Cardiac muscle cell (in vitro differentiated cells and primary cell): ENCODE data around the gene SSX3. TPM values are rescaled to one million over a fixed set of nuclear protein-coding genes. Genes with fewer than 3 reads are reported as not detected.

Experiments
- DNase-seq, 2 donors: peaks; one replicate each; pipeline versions ENCODE4 v3.0.0 to v3.0.0-alpha.2; 2010 to 2017; ENCODE audit warnings: low read depth in 1 of 2, low spot score in 1 of 2
- H3K27ac ChIP-seq: fragments of 200-600 bp; sonication (generic); 2 replicates; pipeline ENCODE4 v1.5.1; 2016
- H3K27me3 ChIP-seq: fragments of 200-600 bp; sonication (generic); 2 replicates; pipeline ENCODE4 v1.6.0; 2016; ENCODE audit warnings: control low read depth
- H3K36me3 ChIP-seq: fragments of 200-600 bp; sonication (generic); 2 replicates; pipeline ENCODE4 v1.5.1; 2016; ENCODE audit warnings: control low read depth
- H3K4me1 ChIP-seq: fragments of 200-600 bp; sonication (generic); 2 replicates; pipeline ENCODE4 v1.8.1; 2017; ENCODE audit warnings: low read depth, mild to moderate bottlenecking, mixed run types
- H3K4me3 ChIP-seq: fragments of 200-600 bp; sonication (generic); 2 replicates; pipeline ENCODE4 v1.5.1; 2016; ENCODE audit warnings: mild to moderate bottlenecking
- H3K9me3 ChIP-seq: fragments of 200-600 bp; sonication (generic); 2 replicates; pipeline ENCODE4 v1.5.1; 2017; ENCODE audit warnings: low read depth, mild to moderate bottlenecking, control low read depth
- polyA plus RNA-seq: library from polyadenylated mRNA; unstranded; fragments of >200 nt; fragmentation: Nextera tagmentation; extraction: Ambion mirVana; gene quantifications from 2 replicates; pipeline ENCODE4 v1.2.1, GENCODE V29; 2016
- total RNA-seq: library from RNA; depleted of rRNA; stranded (reverse); fragments of >200 nt; gene quantifications from 2 replicates; pipeline ENCODE4 v1.2.3, GENCODE V29; 2016
- TF ChIP-seq, protein P1 (sequence below): IDR thresholded peaks from 2 replicates; pipeline ENCODE4 v1.5.1; 2012; ENCODE audit warnings: low read depth, mild to moderate bottlenecking, low read length

Gene SSX3
- total and polyA plus RNA-seq, 2 experiments from 2014 or later, result not detected

DNA sequence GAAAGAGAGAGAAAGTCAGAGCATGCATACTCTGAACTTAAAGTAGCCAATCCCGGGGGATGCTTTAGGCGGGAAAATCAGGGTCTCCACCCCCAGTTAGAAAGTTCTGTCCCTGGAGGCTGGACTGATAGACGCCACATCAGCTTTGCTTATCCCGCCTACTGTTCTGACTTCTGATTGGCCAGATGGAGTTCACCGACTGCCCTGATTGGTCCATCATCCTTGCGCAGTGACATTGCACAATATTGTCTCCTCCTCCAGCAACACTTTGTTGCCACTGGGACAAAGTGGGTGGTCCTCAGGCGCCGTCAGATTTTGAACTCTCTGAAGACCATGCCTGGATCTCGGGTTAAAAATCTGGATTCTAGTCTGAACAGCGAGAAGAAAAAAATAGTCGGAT, 50.3 kb downstream of the SSX3 start:
- DNase-seq, result no peak
- Histone ChIP-seq H3K27ac (no peak overlapping the region), H3K4me3 (no peak overlapping the region), H3K4me1 (no peaks in the 10 kb centered on the region), H3K36me3 (no peaks in the 10 kb centered on the region), H3K9me3 (no peaks in the 10 kb centered on the region), H3K27me3 (no peaks in the 10 kb centered on the region)
- TF ChIP-seq, protein P1, sequence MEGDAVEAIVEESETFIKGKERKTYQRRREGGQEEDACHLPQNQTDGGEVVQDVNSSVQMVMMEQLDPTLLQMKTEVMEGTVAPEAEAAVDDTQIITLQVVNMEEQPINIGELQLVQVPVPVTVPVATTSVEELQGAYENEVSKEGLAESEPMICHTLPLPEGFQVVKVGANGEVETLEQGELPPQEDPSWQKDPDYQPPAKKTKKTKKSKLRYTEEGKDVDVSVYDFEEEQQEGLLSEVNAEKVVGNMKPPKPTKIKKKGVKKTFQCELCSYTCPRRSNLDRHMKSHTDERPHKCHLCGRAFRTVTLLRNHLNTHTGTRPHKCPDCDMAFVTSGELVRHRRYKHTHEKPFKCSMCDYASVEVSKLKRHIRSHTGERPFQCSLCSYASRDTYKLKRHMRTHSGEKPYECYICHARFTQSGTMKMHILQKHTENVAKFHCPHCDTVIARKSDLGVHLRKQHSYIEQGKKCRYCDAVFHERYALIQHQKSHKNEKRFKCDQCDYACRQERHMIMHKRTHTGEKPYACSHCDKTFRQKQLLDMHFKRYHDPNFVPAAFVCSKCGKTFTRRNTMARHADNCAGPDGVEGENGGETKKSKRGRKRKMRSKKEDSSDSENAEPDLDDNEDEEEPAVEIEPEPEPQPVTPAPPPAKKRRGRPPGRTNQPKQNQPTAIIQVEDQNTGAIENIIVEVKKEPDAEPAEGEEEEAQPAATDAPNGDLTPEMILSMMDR, result no peak

Other genes with a start within 250 kb of the SSX3 start
- not detected in 2 replicates for gene SPACA5B, start 226.1 kb downstream of the SSX3 start, total RNA-seq
- gene SPACA5B, start 226.1 kb downstream of the SSX3 start, polyA plus RNA-seq, result 0.42 TPM in 1 of 2 replicates, not detected in the other
- not detected in 2 replicates for gene SSX5, start 159.9 kb downstream of the SSX3 start, total RNA-seq
- gene SSX5, start 159.9 kb downstream of the SSX3 start, polyA plus RNA-seq, result not detected in 2 replicates
- not detected in 2 replicates for gene SSX1, start 101.3 kb downstream of the SSX3 start, total RNA-seq
- gene SSX1, start 101.3 kb downstream of the SSX3 start, polyA plus RNA-seq, result not detected in 2 replicates
- gene SSX4, start 26.8 kb upstream of the SSX3 start, total RNA-seq, result not detected in 2 replicates
- not detected in 2 replicates for gene SSX4, start 26.8 kb upstream of the SSX3 start, polyA plus RNA-seq
- not detected in 2 replicates for gene SSX4B, start 55.3 kb upstream of the SSX3 start, total RNA-seq
- gene SSX4B, start 55.3 kb upstream of the SSX3 start, polyA plus RNA-seq, result not detected in 2 replicates
- 1.6 TPM in 1 of 2 replicates, not detected in the other for gene SLC38A5, start 113.6 kb upstream of the SSX3 start, total RNA-seq
- gene SLC38A5, start 113.6 kb upstream of the SSX3 start, polyA plus RNA-seq, result 0.16 TPM in 1 of 2 replicates, not detected in the other
- 34.8 and 40.5 TPM in 2 replicates for gene FTSJ1, start 119.5 kb upstream of the SSX3 start, total RNA-seq
- gene FTSJ1, start 119.5 kb upstream of the SSX3 start, polyA plus RNA-seq, result 36.8 and 42.4 TPM in 2 replicates
- gene PORCN, start 152.3 kb upstream of the SSX3 start, total RNA-seq, result 24.2 and 29.2 TPM in 2 replicates
- 13.3 and 20.1 TPM in 2 replicates for gene PORCN, start 152.3 kb upstream of the SSX3 start, polyA plus RNA-seq
- gene EBP, start 165.1 kb upstream of the SSX3 start, total RNA-seq, result 74.5 and 141 TPM in 2 replicates
- gene EBP, start 165.1 kb upstream of the SSX3 start, polyA plus RNA-seq, result 100 and 159 TPM in 2 replicates
- 11.0 and 17.5 TPM in 2 replicates for gene TBC1D25, start 183.0 kb upstream of the SSX3 start, total RNA-seq
- gene TBC1D25, start 183.0 kb upstream of the SSX3 start, polyA plus RNA-seq, result 9.9 and 18.1 TPM in 2 replicates
- 47.8 and 70.8 TPM in 2 replicates for gene RBM3, start 217.8 kb upstream of the SSX3 start, total RNA-seq
- gene RBM3, start 217.8 kb upstream of the SSX3 start, polyA plus RNA-seq, result 45.2 and 65.7 TPM in 2 replicates
- 151 and 205 TPM in 2 replicates for gene WDR13, start 240.8 kb upstream of the SSX3 start, total RNA-seq
- gene WDR13, start 240.8 kb upstream of the SSX3 start, polyA plus RNA-seq, result 150 and 168 TPM in 2 replicates